Upper lobe of left lung (tissue), 6 donors: ENCODE measurements around the gene SPATA3. TPM values are rescaled to one million over a fixed set of nuclear protein-coding genes. Genes with fewer than 3 reads are reported as not detected.
A peak's percentile ranks its signal among the peaks of the same experiment; 100 is the strongest.

Source experiments
- ATAC-seq, 2 donors: fragments of 200-7000 bp; cut with Tn5 transposase; one replicate each; pipeline ENCODE4 v1.9.1; 2022; ENCODE audit warnings: mild to moderate bottlenecking in 2 of 2, moderate library complexity in 2 of 2; ENCODE audit not compliant: low FRiP score in 2 of 2
- DNase-seq, 2 donors: peaks; one replicate each; pipeline ENCODE4 v3.0.0-alpha.2; 2019 to 2020
- H3K27ac ChIP-seq, 4 donors: fragments of 200-600 bp; sonication (generic); one replicate each; pipeline ENCODE4 v1.5.1; 2016 to 2019
- H3K27me3 ChIP-seq, 4 donors: fragments of 200-600 bp; sonication (generic); one replicate each; pipeline ENCODE4 v1.5.1; 2017 to 2019
- H3K36me3 ChIP-seq, 4 donors: fragments of 200-600 bp; sonication (generic); one replicate each; pipeline ENCODE4 v1.5.1; 2016 to 2019
- H3K4me1 ChIP-seq, 4 donors: fragments of 200-600 bp; sonication (generic); one replicate each; pipeline ENCODE4 v1.5.1; 2018 to 2019
- H3K4me3 ChIP-seq, 4 donors: fragments of 200-600 bp; sonication (generic); one replicate each; pipeline ENCODE4 v1.5.1; 2017 to 2019; ENCODE audit warnings: mild to moderate bottlenecking in 2 of 4, moderate library complexity in 1 of 4
- H3K9me3 ChIP-seq, 4 donors: fragments of 200-600 bp; sonication (generic); one replicate each; pipeline ENCODE4 v1.5.1; 2018 to 2019
- EP300 ChIP-seq, 4 donors: sonication (generic); formaldehyde crosslinking; IDR thresholded peaks; one replicate each; pipeline ENCODE4 v1.5.1; 2017; ENCODE audit warnings: antibody characterized with exemption in 4 of 4, control low read depth in 2 of 4
- POLR2A ChIP-seq, 4 donors: fragments of 450-650 bp; IDR thresholded peaks; one replicate each; pipeline ENCODE4 v1.5.1; 2016 to 2017; ENCODE audit warnings: antibody characterized with exemption in 4 of 4, mild to moderate bottlenecking in 2 of 4
- POLR2AphosphoS5 ChIP-seq, 2 donors: sonication (generic); formaldehyde crosslinking; IDR thresholded peaks; one replicate each; pipeline ENCODE4 v1.5.1; 2017; ENCODE audit warnings: antibody characterized with exemption in 2 of 2
- WGBS, 2 donors: methylation state at CpG; one replicate each; pipeline ENCODE4 v1.1.5; 2017 to 2018; 5-methylcytosine and 5-hydroxymethylcytosine counted together
- total RNA-seq, 6 donors: library from RNA; depleted of rRNA in 4 of 6; stranded (reverse); fragments of >200 nt in 4 of 6; gene quantifications; one replicate each; pipeline versions ENCODE4 v1.1.0 to v1.2.1, GENCODE V29; 2016 to 2021
- TF ChIP-seq, protein P1 (sequence below), 6 experiments: fragments of 450-650 bp in 4 of 6; fragments of 200-600 bp in 2 of 6; sonication (generic) in 2 of 6; IDR thresholded peaks; one replicate each; pipeline ENCODE4 v1.5.1; 2016 to 2019; ENCODE audit warnings: antibody characterized with exemption in 6 of 6
- donor health status: DM: no; HTN: no; CAD: no; lungs with moderate emphysema.
- donor health status: DM: no; HTN: yes; CAD: no; lungs with severe emphysema.

Gene SPATA3
- total RNA-seq, 6 donors from 2014 or later = not detected

DNA sequence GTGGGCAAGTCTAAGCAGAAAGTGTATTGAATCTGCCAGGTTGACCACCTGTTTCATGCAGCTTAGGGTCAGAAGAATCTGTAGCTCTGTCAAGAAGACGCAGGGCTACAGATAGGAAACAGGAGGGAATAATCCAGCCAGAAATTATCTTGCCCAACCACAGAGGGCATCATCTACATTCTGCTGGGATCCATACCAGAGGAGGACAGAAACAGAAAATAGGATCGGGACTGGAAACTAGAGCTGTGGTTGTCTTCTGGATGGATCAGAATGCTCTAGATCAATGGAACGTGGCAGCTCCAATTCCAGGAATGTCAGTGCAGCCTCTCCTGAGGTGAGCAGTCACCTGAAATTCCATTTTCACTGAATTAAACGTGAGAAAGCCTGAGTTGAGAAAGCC lies 3.6 kb downstream of the SPATA3 start:
- Histone ChIP-seq H3K4me1 (no peaks in the 10 kb centered on the region), H3K9me3 (no peaks in the 10 kb centered on the region), H3K27me3 (peaks cover 0 to 5% (median 0%) of the 10 kb centered on the region in 4 donors), H3K27ac (no peak overlapping the region), H3K36me3 (no peaks in the 10 kb centered on the region), H3K4me3 (no peak overlapping the region)
- no peak for DNase-seq
- ATAC-seq = no peak
- no peak for TF ChIP-seq POLR2AphosphoS5 (IDR thresholded peaks at IDR 0.05)
- no peak for TF ChIP-seq POLR2A (IDR thresholded peaks at IDR 0.05)
- TF ChIP-seq, protein P1, sequence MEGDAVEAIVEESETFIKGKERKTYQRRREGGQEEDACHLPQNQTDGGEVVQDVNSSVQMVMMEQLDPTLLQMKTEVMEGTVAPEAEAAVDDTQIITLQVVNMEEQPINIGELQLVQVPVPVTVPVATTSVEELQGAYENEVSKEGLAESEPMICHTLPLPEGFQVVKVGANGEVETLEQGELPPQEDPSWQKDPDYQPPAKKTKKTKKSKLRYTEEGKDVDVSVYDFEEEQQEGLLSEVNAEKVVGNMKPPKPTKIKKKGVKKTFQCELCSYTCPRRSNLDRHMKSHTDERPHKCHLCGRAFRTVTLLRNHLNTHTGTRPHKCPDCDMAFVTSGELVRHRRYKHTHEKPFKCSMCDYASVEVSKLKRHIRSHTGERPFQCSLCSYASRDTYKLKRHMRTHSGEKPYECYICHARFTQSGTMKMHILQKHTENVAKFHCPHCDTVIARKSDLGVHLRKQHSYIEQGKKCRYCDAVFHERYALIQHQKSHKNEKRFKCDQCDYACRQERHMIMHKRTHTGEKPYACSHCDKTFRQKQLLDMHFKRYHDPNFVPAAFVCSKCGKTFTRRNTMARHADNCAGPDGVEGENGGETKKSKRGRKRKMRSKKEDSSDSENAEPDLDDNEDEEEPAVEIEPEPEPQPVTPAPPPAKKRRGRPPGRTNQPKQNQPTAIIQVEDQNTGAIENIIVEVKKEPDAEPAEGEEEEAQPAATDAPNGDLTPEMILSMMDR (IDR thresholded peaks at IDR 0.05) = no peak
- TF ChIP-seq EP300 (IDR thresholded peaks at IDR 0.05) = no peak
- 64 to 72% methylated on average over 4 of the region's 4 CpGs for WGBS, 2 donors

DNA sequence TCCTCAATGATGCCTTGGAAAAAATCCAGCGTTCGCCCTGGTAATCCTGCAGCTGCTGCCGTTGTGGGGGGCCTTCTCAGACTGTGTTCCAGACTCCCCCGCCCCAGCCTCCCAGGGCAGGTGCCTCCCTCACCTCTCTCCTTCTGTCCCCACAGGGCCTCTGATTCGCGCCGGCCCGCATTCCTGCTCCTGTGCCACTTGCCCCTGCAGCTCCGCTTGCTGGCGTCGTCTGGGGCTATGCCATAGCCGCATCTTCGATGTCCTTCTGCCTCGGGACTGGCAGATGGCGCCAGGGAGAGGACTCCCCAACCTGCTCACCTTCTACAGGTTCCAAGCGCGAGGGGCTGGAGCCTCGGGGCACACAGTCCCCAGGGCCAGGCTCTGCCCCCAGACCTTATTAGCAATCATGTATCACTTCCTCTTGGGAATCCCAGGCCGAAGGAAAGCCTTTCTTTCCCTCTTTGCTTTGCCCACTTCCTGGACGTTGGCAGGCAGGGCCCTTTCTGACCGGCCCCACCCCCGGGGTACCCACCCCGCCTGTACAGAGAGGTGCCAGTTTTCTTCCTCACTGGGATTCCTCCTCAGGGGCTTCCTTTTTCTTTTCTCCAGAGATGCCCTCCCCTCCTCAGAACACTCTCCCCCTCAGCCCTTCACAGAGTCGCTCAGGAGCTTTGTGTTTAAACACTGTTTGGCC lies 4.4 kb downstream of the SPATA3 start:
- no peak overlapping the region for H3K4me3 ChIP-seq
- 44 to 52% methylated on average over 17 of the region's 24 CpGs for WGBS, 2 donors
- no peak for TF ChIP-seq POLR2AphosphoS5 (IDR thresholded peaks at IDR 0.05)
- no peak for TF ChIP-seq EP300 (IDR thresholded peaks at IDR 0.05)
- TF ChIP-seq, protein P1 (IDR thresholded peaks at IDR 0.05) = no peak
- no peak for TF ChIP-seq POLR2A (IDR thresholded peaks at IDR 0.05)
- DNase-seq (peak in 1 of 2 donors; percentile 57), ATAC-seq (no peak)
- H3K9me3 ChIP-seq = no peaks in the 10 kb centered on the region
- peaks cover 0 to 5% (median 0%) of the 10 kb centered on the region in 4 donors for H3K27me3 ChIP-seq
- H3K36me3 ChIP-seq = no peaks in the 10 kb centered on the region
- H3K4me1 ChIP-seq = no peaks in the 10 kb centered on the region
- no peak overlapping the region for H3K27ac ChIP-seq

DNA sequence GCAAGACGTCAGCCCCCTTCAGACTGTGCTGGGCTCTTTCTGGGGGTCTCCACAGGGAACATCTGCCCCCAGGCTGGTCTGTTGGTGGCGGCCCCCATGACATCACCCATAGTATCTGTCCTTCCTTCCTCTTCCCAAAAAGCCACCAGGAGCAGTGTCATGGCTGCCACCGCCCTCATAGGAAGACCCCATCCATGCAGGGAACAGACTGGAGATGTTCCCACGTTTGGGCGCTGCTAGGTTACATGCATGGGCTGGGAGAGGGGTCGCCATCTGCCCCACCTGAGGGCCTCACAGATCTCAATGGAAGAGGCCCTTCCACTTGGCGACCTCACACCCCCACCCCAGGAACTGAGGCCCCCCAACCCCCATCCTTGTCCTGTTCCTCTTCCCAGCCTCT lies 5.1 kb downstream of the SPATA3 start:
- no peak for ATAC-seq
- H3K4me1 ChIP-seq = no peaks in the 10 kb centered on the region

DNA sequence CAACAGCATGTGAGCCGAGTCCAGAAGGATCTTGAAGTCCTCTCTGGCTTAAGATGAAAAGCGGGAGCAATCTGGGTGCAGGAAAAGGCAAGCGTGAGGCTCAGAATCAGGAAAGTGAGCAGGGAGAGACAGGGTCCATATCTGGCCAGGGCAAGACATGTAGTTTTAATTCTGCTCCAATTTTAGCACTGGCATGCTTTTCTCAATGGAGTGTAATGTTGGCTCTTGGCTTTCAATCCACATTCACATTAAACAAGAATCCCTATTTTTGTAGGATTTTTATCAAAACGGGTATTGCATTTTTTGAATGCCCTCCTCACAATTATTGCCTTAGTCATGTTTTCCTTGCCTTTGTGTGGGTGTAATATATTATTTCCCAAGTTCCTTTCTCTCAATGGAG lies 6.0 kb downstream of the SPATA3 start:
- Histone ChIP-seq H3K27ac (no peak overlapping the region), H3K4me3 (no peak overlapping the region), H3K4me1 (no peaks in the 10 kb centered on the region), H3K27me3 (peaks cover 0 to 5% (median 0%) of the 10 kb centered on the region in 4 donors), H3K36me3 (no peaks in the 10 kb centered on the region), H3K9me3 (no peaks in the 10 kb centered on the region)
- ATAC-seq = no peak
- TF ChIP-seq EP300 (IDR thresholded peaks at IDR 0.05) = no peak
- no peak for TF ChIP-seq POLR2A (IDR thresholded peaks at IDR 0.05)
- TF ChIP-seq, protein P1 (IDR thresholded peaks at IDR 0.05) = no peak
- TF ChIP-seq POLR2AphosphoS5 (IDR thresholded peaks at IDR 0.05) = no peak
- WGBS, 2 donors = 64 to 83% methylated on average over 4 of the region's 4 CpGs
- DNase-seq = no peak

More for the DNA sequence above, 5.1 kb downstream of the SPATA3 start:
- no peaks in the 10 kb centered on the region for H3K36me3 ChIP-seq
- DNase-seq = no peak
- H3K4me3 ChIP-seq = no peak overlapping the region
- TF ChIP-seq, protein P1 (IDR thresholded peaks at IDR 0.05) = no peak
- TF ChIP-seq POLR2AphosphoS5 (IDR thresholded peaks at IDR 0.05) = no peak
- no peak for TF ChIP-seq EP300 (IDR thresholded peaks at IDR 0.05)
- TF ChIP-seq POLR2A (IDR thresholded peaks at IDR 0.05) = no peak
- WGBS, 2 donors = 77 to 82% methylated on average over 7 of the region's 7 CpGs
- H3K9me3 ChIP-seq = no peaks in the 10 kb centered on the region
- H3K27ac ChIP-seq = no peak overlapping the region
- peaks cover 0 to 5% (median 0%) of the 10 kb centered on the region in 4 donors for H3K27me3 ChIP-seq

DNA sequence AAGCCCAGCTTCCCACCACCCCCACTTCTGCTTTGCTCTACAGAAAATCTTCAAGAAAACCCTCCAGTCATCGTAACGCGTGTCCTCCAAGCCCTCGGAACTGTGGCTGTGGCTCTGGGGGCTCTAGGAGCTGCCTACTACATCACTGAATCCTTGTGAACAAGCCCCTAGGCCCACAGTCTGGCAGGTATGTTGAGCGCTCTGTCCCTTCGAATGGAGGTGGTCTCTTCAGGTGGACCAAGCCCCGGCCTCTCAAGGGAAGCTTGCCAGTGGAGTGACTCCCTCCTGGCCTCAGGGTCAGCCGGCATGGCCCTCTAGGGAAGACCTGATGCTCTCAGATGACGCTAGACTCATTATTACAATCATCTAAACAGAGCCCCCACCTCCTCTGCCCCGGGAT lies 6.7 kb downstream of the SPATA3 start:
- Histone ChIP-seq H3K27me3 (peaks cover 0 to 5% (median 0%) of the 10 kb centered on the region in 4 donors), H3K4me1 (no peaks in the 10 kb centered on the region), H3K27ac (no peak overlapping the region), H3K4me3 (no peak overlapping the region), H3K36me3 (no peaks in the 10 kb centered on the region), H3K9me3 (no peaks in the 10 kb centered on the region)
- no peak for ATAC-seq
- WGBS, 2 donors = 86 to 92% methylated on average over 3 to 10 of the region's 10 CpGs
- no peak for DNase-seq
- TF ChIP-seq EP300 (IDR thresholded peaks at IDR 0.05) (no peak), POLR2AphosphoS5 (IDR thresholded peaks at IDR 0.05) (no peak), POLR2A (IDR thresholded peaks at IDR 0.05) (no peak)
- TF ChIP-seq, protein P1 (IDR thresholded peaks at IDR 0.05) = no peak
